Lower leg skin (tissue), 3 donors: ENCODE measurements around the gene GOLGA5.

Source experiments
- CTCF ChIP-seq, 3 donors: fragments of 450-650 bp; IDR thresholded peaks; one replicate each; pipeline ENCODE4 v1.5.1; 2016; ENCODE audit warnings: antibody characterized with exemption in 3 of 3, mild to moderate bottlenecking in 3 of 3, moderate library complexity in 2 of 3
- POLR2A ChIP-seq, 2 donors: fragments of 450-650 bp; IDR thresholded peaks; one replicate each; pipeline ENCODE4 v1.6.1; 2016 to 2017; ENCODE audit warnings: antibody characterized with exemption in 2 of 2, mild to moderate bottlenecking in 1 of 2, moderate library complexity in 1 of 2

DNA sequence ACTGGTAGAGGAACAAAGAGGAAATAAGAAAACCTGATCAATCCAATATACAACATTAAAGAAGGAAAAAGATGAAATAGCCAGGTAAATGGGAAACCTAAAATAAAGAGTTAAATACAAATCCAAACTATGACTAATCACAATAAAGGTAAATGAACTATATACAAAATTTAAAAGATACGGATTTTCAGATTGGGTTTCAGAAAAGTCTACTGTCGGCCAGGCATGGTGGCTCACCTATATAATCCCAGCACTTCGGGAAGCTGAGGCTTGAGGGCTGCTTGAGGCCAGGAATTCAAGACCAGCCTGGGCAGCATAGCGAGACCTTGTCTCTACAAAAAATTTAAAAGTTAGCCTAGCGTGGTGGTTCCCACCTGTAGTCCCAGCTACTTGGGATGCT, 89.0 kb downstream of the GOLGA5 start:
- no peak for TF ChIP-seq CTCF (IDR thresholded peaks at IDR 0.05)
- TF ChIP-seq POLR2A (IDR thresholded peaks at IDR 0.05) = no peak
